Measurements from ENCODE around the gene STPG1.

STPG1 gene

GRCh38 chr1:24392982-24393650, 20.5 kb downstream of the STPG1 start:
- no peak for DNase-seq

- no peak for DNase-seq
Measured at GRCh38 chr1:24392604-24392946, 21.0 kb downstream of the STPG1 start.

- DNase-seq, result peak; percentile 80
Measured at GRCh38 chr1:24391882-24392603, 21.5 kb downstream of the STPG1 start.

- DNase-seq, result peak; percentile 85
Measured at GRCh38 chr1:24390924-24391782, 22.4 kb downstream of the STPG1 start.

- DNase-seq, result peak; percentile 78
Measured at GRCh38 chr1:24389231-24389678, 24.3 kb downstream of the STPG1 start.

- no peak for DNase-seq
Measured at GRCh38 chr1:24388331-24388885, 25.2 kb downstream of the STPG1 start.

GRCh38 chr1:24387636-24388175, 25.9 kb downstream of the STPG1 start:
- DNase-seq, result no peak

GRCh38 chr1:24386931-24387330, 26.7 kb downstream of the STPG1 start:
- DNase-seq, result no peak

GRCh38 chr1:24386241-24386640, 27.3 kb downstream of the STPG1 start:
- DNase-seq, result peak; percentile 69

GRCh38 chr1:24385160-24385940, 28.2 kb downstream of the STPG1 start:
- peak; percentile 23 for DNase-seq

GRCh38 chr1:24384251-24385090, 29.1 kb downstream of the STPG1 start:
- DNase-seq, result peak; percentile 71

- no peak for DNase-seq
Measured at GRCh38 chr1:24383381-24383940, 30.1 kb downstream of the STPG1 start.

GRCh38 chr1:24382165-24382577, 31.4 kb downstream of the STPG1 start:
- DNase-seq, result no peak

GRCh38 chr1:24381256-24381655, 32.3 kb downstream of the STPG1 start:
- DNase-seq, result no peak

- DNase-seq, result no peak
Measured at GRCh38 chr1:24380508-24380907, 33.1 kb downstream of the STPG1 start.

GRCh38 chr1:24379733-24380315, 33.8 kb downstream of the STPG1 start:
- DNase-seq, result no peak

- DNase-seq, result no peak
Measured at GRCh38 chr1:24374891-24375786, 38.4 kb downstream of the STPG1 start.

- DNase-seq, result no peak
Measured at GRCh38 chr1:24373710-24374109, 39.9 kb downstream of the STPG1 start.

- no peak for DNase-seq
Measured at GRCh38 chr1:24373044-24373443, 40.5 kb downstream of the STPG1 start.
